Panc1 (cell line): Measurements from ENCODE around the gene DUSP16. TPM values are rescaled to one million over a fixed set of nuclear protein-coding genes. Genes with fewer than 3 reads are reported as not detected.

Source experiments
- ATAC-seq: fragments of 200-7000 bp; cut with Tn5 transposase; 2 replicates; pipeline ENCODE4 v1.9.1; 2020; ENCODE audit warnings: mild to moderate bottlenecking, moderate library complexity
- BruUV-seq: library from RNA; stranded (reverse); fragments of 400-500 nt; replicated peaks from 2 replicates; lab custom pipeline; 2021; lab: Mats Ljungman, UMichigan
- CTCF ChIA-PET: fragments of 300-600 bp; sonication (Branson Sonifier 250); formaldehyde crosslinking; loops from one replicate; lab custom pipeline; 2022; ENCODE audit warnings: antibody characterized with exemption; lab: Charles Lee
- POLR2A ChIA-PET: fragments of 300-600 bp; sonication (Branson Sonifier 250); formaldehyde crosslinking; loops from one replicate; lab custom pipeline; 2022; ENCODE audit warnings: antibody characterized with exemption; lab: Charles Lee
- DNase-seq: peaks from one replicate; pipeline ENCODE4 v3.0.0-alpha.2; 2010; ENCODE audit warnings: low read depth, low spot score
- H3K27ac ChIP-seq: 2 replicates; pipeline ENCODE4 v1.5.1; 2011; ENCODE audit warnings: mild to moderate bottlenecking, low read length, inconsistent platforms
- H3K27me3 ChIP-seq: fragments of 200-500 bp; sonication (Bioruptor generic); 2 replicates; pipeline ENCODE4 v1.6.0; 2014; ENCODE audit warnings: low read length, inconsistent platforms; ENCODE audit not compliant: control insufficient read depth, insufficient read depth
- H3K36me3 ChIP-seq: fragments of 200-500 bp; sonication (Bioruptor generic); 2 replicates; pipeline ENCODE4 v1.5.1; 2014; ENCODE audit warnings: inconsistent platforms, mild to moderate bottlenecking, low read length, moderate library complexity; ENCODE audit not compliant: control insufficient read depth, insufficient read depth
- H3K4me1 ChIP-seq: 2 replicates; pipeline ENCODE4 v1.5.1; 2011; ENCODE audit warnings: inconsistent platforms, mild to moderate bottlenecking, low read length, moderate library complexity; ENCODE audit not compliant: control insufficient read depth, insufficient read depth
- H3K4me3 ChIP-seq, 2 experiments: 2 replicates each; pipeline ENCODE4 v1.5.1; 2011 to 2012; ENCODE audit warnings: low read depth in 2 of 2, low read length in 2 of 2, mild to moderate bottlenecking in 2 of 2, inconsistent platforms in 1 of 2, moderate library complexity in 1 of 2
- H3K9me3 ChIP-seq: fragments of 200-500 bp; sonication (Bioruptor generic); 2 replicates; pipeline ENCODE4 v1.5.1; 2014; ENCODE audit warnings: low read depth, mild to moderate bottlenecking, inconsistent platforms, low read length, moderate library complexity; ENCODE audit not compliant: control insufficient read depth, insufficient read depth
- CTCF ChIP-seq: fragments of 450-650 bp; IDR thresholded peaks from 2 replicates; pipeline ENCODE4 v1.5.1; 2017; ENCODE audit warnings: mild to moderate bottlenecking
- POLR2AphosphoS5 ChIP-seq: IDR thresholded peaks from 2 replicates; pipeline ENCODE4 v1.6.1; 2012; ENCODE audit warnings: mild to moderate bottlenecking, low read depth, low read length, moderate library complexity
- SIN3A ChIP-seq: IDR thresholded peaks from 2 replicates; pipeline ENCODE4 v1.6.1; 2012; ENCODE audit warnings: low read depth, mild to moderate bottlenecking, low read length, moderate library complexity, borderline replicate concordance; ENCODE audit not compliant: insufficient read depth
- TCF7L2 ChIP-seq: IDR thresholded peaks from 2 replicates; pipeline ENCODE4 v1.6.1; 2011; ENCODE audit warnings: mild to moderate bottlenecking, low read depth, low read length, inconsistent platforms
- in situ Hi-C: cut with HindIII; loops from 2 replicates; pipeline ENCODE4 v1.10.0; 2016; ENCODE audit warnings: low sequenced_read_pairs, low pct_unique_long_range_greater_than_20kb
- intact Hi-C: fragments of 100-400 bp; cut with micrococcal nuclease; formaldehyde crosslinking; loops from one replicate; pipeline ENCODE4 v1.10.0; 2022; ENCODE audit not compliant: unreplicated experiment
- total RNA-seq: library from RNA; stranded (reverse); gene quantifications from one replicate; pipeline ENCODE4 v1.2.1, GENCODE V29; 2021; ENCODE audit not compliant: unreplicated experiment
- TF ChIP-seq, protein P1 (sequence below), 2 experiments: IDR thresholded peaks; 2 replicates each; pipeline ENCODE4 v1.6.1; 2011 to 2012; ENCODE audit warnings: low read depth in 2 of 2, control low read depth in 1 of 2, low read length in 1 of 2, mild to moderate bottlenecking in 1 of 2, moderate library complexity in 1 of 2; ENCODE audit not compliant: insufficient read depth in 1 of 2

The DUSP16 gene
- total RNA-seq, 1 experiment from 2014 or later = 12.9 TPM

DNA sequence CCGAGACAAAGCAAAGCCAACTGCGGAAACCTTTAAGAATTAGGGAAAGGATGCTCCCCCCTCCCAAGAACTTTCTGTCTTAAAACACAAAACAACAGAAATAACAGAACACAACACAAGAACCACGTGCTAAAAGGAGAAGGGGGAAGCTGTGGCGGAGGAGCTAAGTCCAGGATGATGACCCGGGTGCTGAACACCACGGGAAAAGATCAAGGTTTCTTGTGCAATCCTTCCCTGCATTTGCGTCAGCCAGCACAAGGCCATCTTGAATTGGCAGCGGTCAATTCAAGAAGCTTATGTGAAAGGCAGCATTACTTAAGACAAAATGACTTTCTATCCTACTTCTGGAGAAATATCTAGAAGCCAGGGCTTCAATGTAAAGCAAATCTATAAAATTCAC lies 38.0 kb upstream of the DUSP16 start:
- TF ChIP-seq POLR2AphosphoS5 = no peak
- TF ChIP-seq TCF7L2 = no peak
- TF ChIP-seq SIN3A = no peak
- TF ChIP-seq, protein P1, sequence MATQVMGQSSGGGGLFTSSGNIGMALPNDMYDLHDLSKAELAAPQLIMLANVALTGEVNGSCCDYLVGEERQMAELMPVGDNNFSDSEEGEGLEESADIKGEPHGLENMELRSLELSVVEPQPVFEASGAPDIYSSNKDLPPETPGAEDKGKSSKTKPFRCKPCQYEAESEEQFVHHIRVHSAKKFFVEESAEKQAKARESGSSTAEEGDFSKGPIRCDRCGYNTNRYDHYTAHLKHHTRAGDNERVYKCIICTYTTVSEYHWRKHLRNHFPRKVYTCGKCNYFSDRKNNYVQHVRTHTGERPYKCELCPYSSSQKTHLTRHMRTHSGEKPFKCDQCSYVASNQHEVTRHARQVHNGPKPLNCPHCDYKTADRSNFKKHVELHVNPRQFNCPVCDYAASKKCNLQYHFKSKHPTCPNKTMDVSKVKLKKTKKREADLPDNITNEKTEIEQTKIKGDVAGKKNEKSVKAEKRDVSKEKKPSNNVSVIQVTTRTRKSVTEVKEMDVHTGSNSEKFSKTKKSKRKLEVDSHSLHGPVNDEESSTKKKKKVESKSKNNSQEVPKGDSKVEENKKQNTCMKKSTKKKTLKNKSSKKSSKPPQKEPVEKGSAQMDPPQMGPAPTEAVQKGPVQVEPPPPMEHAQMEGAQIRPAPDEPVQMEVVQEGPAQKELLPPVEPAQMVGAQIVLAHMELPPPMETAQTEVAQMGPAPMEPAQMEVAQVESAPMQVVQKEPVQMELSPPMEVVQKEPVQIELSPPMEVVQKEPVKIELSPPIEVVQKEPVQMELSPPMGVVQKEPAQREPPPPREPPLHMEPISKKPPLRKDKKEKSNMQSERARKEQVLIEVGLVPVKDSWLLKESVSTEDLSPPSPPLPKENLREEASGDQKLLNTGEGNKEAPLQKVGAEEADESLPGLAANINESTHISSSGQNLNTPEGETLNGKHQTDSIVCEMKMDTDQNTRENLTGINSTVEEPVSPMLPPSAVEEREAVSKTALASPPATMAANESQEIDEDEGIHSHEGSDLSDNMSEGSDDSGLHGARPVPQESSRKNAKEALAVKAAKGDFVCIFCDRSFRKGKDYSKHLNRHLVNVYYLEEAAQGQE (IDR thresholded peaks at IDR 0.05; ENCODE audit: insufficient read depth in 1 of 2, low read depth in 2 of 2, low read length in 1 of 2) = no peak
- no peak for TF ChIP-seq CTCF

GRCh38 chr12:12599750-12600643 lies 37.3 kb upstream of the DUSP16 start:
- BruUV-seq = no TSS peak
- ATAC-seq = no peak
- Histone ChIP-seq H3K4me1 (no peaks in the 10 kb centered on the region), H3K9me3 (no peaks in the 10 kb centered on the region), H3K27me3 (no peaks in the 10 kb centered on the region), H3K36me3 (no peaks in the 10 kb centered on the region), H3K27ac (no peak overlapping the region), H3K4me3 (no peak overlapping the region)
- intact Hi-C loops = no loop called here
- in situ Hi-C loops = no loop called here
- TF ChIP-seq CTCF = no peak
- TF ChIP-seq POLR2AphosphoS5 = no peak
- TF ChIP-seq TCF7L2 = no peak
- TF ChIP-seq, protein P1 (IDR thresholded peaks at IDR 0.05; ENCODE audit: insufficient read depth in 1 of 2, low read depth in 2 of 2, low read length in 1 of 2) = no peak
- no peak for DNase-seq
- ChIA-PET CTCF (no interaction called here), POLR2A (interaction anchor here (0.6 kb wide), 1 partner anchor 162 kb away, joined by 3 read pairs; no protein-coding TSS in a partner anchor)

More for the DNA sequence above, 38.0 kb upstream of the DUSP16 start:
- BruUV-seq = no TSS peak
- CTCF ChIA-PET = no interaction called here
- POLR2A ChIA-PET = no interaction called here
- no peaks in the 10 kb centered on the region for H3K9me3 ChIP-seq
- DNase-seq (no peak), ATAC-seq (no peak)
- intact Hi-C loops = no loop called here
- no peaks in the 10 kb centered on the region for H3K27me3 ChIP-seq
- no peak overlapping the region for H3K4me3 ChIP-seq
- in situ Hi-C loops = no loop called here
- no peaks in the 10 kb centered on the region for H3K36me3 ChIP-seq
- H3K27ac ChIP-seq = no peak overlapping the region
- H3K4me1 ChIP-seq = no peaks in the 10 kb centered on the region
